IPS DF 4.7 (cell line): ENCODE measurements around the gene UCP3.

Source experiments
- DNase-seq: peaks from one replicate; pipeline ENCODE4 v3.0.0-alpha.2; 2013; ENCODE audit warnings: low spot score; ENCODE audit errors: extremely low read depth

UCP3 gene

GRCh38 chr11:74018331-74019005, 9.6 kb upstream of the UCP3 start:
- no peak for DNase-seq

GRCh38 chr11:74017631-74018030, 8.7 kb upstream of the UCP3 start:
- no peak for DNase-seq

DNA sequence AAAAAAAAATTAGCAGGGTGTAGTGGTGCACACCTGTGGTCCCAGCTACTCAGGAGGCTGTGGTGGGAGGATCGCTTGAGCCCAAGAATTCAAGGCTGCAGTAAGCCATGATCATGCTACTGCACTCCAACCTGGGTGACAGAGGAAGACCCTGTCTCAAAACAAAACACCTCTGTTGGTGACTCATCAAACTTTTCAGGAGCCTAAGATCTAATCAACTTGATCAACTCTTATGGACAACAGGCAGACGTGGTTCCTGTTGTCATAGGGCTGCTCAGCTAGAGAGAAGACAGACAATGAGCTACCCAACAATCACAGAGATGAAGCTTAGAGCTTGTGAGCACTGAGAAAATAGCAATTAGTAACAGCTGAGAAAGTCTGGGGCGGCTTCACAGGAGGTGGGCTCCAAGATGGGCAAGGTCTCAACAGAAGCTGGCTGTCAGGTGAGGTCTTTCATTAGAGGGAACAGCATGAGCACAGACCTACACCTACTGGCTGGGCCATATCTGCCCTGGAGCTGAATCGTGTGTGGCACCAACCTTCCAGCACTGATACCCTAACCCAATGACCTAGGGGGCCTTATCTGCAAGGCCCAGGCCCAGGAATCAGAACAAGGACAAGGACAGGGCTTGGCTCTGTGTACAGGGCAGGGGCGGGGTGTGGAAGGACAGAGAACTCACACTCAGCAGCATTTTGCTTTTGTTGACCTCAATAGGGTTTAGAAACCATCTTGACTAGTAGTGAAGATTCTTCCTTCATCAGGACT, 7.2 kb upstream of the UCP3 start:
- no peak for DNase-seq

DNA sequence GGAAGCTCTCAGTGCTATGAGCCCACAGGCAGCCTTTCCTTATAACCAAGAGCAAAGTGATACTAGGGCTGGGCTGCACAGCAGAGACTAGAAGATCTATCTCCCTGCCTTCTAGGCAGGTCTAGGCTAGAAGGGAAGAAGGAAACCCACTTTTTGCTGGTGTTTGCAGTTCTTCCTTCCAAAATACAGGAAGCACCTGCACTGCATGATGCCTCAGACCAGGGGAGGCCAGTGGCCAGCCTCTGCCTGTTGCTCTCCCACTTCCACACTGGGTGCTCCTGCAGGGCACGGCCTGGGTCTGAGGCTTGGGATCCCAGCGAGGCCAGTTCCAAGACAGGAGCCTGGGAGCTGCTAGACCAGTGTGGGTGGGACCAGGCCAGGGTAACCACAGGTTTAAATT, 6.0 kb upstream of the UCP3 start:
- DNase-seq = no peak

GRCh38 chr11:74013141-74013540, 4.3 kb upstream of the UCP3 start:
- DNase-seq = no peak

GRCh38 chr11:74012074-74012809, 3.4 kb upstream of the UCP3 start:
- no peak for DNase-seq

- no peak for DNase-seq
Observed at GRCh38 chr11:74011360-74012073, 2.6 kb upstream of the UCP3 start.

DNA sequence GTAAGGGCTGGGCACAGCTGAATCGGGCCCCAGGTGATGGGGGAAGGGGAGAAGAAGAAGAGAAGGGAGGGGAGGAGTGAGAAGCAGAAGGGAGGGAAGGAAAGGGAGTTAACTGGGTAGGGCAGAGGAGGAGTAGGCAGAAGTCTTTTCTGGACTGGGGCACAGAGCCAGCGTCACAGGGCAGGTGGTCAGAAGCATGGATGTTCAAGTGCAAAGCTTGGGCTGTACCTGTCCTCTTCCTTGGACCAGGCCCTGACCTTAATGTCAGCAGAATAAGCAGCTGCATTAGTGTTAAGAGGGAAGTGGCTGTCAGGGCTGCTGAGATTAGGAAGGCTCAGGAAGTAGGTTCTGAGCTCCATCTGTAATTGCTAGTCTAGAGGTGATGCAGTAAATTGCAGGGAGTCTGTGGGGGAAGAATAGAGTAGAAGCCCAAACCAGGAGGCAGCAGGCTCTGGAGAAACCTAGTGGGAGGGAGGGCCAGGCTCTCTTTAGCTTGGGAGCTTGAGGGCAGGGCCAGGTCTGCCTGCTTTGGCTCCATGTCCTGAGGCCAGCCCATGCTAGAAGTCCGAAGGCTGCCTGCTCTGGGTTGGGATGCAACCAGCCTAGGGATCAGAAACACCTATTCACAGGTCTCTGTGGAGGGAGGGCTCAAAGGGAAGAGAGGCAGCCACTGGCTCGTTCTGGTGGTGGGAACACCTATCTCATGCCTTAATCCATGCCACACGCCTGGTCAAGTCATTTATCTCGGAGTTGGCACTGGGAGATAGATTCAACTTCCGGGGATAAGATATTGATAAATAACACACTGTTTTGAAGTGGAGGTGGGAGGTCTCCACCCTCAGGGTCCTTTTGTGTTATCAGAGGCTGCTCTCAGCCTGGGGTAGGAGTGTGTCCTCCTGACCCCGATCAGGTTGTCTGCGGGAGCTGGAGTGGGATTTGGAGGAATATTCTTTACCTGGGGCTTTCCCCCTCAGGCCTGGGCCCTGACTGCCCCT, 1.7 kb upstream of the UCP3 start:
- DNase-seq = no peak

DNA sequence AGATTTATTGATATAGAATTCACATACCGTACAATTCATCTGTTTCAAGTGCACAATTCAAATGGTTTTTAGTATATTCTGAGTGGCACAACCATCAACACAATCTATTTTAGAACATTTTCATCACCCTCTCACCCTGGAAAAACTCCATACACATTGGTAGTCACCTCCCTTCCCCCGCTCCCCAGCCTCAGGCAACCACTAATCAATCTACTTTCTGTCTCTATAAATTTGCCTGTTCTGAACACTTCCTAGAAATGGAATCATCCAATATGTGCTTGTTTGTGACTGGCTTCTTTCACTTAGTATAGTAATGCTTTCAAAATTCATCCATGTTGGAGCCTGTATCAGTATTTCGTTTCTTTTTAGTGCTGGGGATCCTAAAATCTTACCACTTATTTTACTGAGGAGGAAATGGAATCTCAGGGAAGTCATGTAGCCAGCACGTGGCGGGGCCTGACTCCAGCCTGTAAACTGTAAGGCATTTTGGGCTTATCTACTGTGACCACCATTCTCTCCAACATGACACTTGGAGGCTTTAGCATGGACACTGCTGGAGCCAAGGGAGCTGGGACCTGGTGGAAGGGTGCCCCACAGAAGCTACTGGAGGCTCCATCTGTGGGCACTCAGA, 905 bp upstream of the UCP3 start:
- no peak for DNase-seq

DNA sequence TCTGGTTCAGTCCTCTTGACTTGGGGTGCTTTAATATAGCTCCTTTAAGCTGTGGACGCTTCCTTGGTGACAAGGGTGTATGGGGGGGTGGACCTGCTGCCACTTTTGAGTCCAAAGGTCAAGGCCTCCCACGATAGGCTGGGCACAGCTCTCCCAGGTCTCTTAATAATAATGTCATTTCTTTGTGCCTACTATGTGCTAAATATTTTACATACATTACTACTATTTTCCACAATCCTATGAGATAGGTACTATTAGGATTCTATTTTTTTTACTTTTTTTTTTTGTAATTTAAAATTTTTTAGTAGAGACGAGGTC, 304 bp upstream of the UCP3 start:
- no peak for DNase-seq

- no peak for DNase-seq
Observed at GRCh38 chr11:74007691-74008372, 1.1 kb downstream of the UCP3 start.

- no peak for DNase-seq
Observed at GRCh38 chr11:74006743-74007304, 2.1 kb downstream of the UCP3 start.

DNA sequence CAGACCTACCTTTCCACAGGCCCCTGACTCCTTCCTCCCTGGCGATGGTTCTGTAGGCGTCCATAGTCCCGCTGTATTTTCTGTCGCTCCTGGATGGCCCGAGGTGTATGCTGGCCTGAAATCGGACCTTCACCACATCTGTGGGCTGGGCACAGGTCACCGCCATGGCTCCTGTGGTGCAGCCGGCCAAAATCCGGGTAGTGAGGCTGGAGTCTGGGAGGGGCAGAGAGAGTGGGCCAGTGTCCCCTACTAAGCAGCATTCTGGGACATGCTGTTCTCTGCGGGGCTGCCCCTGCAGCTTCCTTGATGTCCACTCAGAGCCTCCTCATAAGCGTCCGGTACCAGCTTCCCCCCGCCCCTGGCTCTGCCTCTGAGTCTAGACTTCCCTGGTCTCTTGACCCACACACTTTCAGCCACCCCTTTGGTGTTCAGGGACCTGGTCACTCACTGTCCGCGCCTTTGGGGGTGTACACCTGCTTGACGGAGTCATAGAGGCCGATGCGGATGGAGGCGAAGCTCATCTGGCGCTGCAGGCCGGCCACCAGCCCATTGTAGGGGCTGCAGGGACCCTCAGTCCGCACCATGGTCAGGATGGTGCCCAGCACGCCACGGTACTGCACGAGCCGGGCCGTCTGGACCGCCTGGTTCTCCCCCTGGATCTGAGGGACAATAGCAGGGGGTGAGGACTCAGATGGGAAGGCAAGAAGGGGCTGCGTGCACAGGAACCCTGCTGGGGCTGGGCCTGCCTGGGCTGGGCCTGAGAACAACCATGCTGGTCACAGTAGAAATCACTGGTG, 3.0 kb downstream of the UCP3 start:
- no peak for DNase-seq

DNA sequence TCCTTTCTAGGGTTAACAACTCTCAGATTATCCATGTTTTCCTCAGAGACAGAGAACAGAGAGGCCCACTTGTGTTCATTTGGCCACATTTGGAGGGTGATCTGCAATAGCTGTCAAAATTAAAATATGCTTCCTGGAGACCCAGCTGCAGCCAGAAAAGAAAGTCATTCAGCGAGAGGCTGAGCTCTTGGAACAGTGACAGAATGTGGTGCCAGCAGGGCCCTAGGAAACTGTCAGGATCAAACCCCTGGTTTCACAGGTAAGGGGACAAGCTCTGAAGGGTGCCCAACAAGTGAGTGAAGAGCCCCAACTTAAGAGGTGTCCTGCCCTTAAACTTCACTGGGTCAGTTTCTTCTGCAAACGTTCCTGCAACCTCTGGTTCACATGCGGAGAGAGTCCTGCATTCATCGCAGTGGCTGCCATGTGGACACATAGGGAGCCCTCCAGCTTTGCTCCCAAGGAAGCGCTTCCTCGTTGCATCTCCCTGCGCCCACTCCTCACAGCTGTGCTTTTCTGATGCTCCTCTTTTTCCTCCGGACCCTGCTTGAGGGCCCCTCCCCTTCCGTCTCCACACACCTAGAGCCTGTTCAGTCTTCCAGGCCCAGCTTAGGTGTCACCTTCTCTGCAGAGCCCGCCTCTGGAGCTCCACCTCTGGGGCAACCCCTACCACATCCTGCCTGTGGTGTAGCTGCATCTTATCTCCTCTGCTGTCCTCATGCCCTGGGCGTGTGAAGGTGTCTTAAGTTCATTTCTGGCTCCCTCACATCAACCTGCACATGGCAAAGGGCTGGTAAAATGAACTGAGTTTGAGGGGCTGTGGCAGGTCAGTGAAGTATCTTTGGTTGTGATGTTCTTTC, 3.9 kb downstream of the UCP3 start:
- DNase-seq = no peak

DNA sequence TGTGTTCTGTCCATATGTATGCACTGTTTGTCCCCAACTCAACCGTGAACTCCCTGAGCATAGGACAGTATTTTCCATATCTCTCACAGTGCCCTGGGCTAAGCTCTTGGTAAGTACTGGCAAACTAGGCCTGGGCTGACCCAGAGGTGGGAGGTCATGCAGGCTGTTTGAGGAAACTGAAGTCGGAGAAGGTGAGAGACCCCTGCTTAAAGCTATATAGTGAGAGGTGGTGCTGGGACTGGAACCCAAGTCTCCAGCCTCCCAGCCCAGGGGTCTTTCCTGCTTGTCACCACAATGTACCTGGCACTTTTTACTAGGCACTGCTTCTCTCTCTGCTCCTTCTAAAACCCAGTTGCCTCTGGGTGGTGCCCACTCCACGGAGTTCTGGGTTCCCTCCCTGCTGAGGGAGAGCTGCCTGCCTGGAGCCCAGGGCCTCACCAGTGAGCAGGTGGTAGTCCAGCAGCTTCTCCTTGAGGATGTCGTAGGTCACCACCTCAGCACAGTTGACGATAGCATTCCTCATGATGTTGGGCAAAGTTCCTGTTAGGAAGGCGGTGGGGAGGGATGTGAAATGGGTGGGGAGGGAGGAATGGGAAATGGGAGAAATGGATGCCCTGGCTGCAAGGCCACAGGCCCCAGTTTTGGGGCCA, 4.7 kb downstream of the UCP3 start:
- no peak for DNase-seq

DNA sequence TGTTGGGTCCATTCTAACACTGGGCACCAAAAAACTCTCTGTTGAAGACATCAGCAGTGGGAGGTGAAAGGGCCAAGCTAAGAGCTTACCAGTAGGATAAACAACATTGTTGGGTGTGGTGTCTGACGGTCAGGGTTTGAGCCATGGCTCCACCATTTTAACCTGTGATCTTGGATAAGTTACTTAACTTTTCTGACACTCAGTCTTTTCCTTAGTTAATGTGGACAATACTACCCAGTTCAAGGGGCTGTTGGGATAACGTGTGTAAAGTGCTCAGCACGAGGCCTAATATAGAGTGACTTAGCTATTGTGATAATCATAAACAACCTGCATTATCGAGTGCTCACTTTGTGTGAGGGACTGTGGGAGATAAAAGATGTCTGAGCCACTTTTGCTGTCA, 6.1 kb downstream of the UCP3 start:
- no peak for DNase-seq

DNA sequence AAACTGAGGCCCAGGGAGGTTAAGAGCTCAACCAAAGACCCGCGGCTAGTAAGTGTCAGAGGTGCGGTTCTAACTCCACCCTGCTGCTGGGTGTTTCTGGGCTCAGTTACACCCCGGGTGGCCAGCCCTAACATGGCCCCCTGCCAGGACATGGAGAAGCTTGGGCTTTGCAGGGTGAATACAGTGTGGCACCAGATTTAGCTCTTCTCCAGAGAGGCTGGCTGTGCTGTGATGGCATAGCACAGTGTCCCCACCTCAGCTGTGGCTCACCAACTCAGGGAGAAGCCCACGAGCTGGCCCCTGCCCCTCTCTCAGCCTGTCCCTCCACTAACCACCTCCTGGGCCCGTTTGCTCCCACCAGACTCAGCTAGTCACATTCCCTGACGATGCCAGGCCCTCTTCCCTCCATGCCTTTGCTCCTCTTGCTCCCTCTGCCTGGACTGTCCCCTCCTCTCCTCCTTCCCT, 7.0 kb downstream of the UCP3 start:
- no peak for DNase-seq
